LNCaP clone FGC (cell line): ENCODE measurements around the gene GAD2.

Source experiments
- DNase-seq: peaks from one replicate; pipeline ENCODE4 v3.0.0-alpha.2; 2011; ENCODE audit warnings: low read depth
- H3K4me3 ChIP-seq: 2 replicates; pipeline ENCODE4 v1.5.1; 2011; ENCODE audit warnings: mild to moderate bottlenecking, low read depth, low read length, control low read depth
- TF ChIP-seq, protein P1 (sequence below): IDR thresholded peaks from 2 replicates; pipeline ENCODE4 v1.5.1; 2012; ENCODE audit warnings: mild to moderate bottlenecking; ENCODE audit not compliant: control insufficient read depth, insufficient read depth; ENCODE audit errors: extremely low read depth

The GAD2 gene

DNA sequence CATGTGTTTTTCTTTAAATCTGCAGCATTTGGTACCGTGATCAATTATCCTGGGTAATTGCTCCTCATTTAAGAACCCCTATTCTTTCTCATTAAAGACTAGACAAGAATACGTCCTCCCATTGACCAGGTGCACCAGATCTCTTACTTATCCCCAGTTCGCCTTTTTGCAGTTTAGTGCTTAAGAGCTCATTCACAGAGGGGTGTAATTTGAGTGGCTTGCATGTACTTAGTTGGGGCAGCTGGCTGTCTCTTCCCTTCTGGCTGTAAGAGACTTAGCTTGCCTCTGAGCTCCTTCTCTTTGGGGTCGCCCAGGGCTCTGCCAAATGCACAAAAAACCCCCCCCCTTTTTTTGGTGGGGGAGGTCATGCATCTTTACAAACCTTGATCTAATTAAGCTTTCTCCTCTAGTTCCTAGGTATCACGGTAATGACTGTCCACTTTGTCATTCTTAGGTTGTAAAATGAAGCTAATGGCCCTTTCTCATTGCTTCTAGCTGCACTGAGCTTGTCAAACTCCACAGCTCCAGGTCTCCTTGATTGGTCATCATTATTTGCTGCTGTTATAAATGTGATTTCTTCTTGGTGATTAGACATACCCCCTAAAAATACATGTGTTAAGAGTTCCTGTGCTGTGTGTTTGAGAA, 26.3 kb downstream of the GAD2 start:
- no peak overlapping the region for H3K4me3 ChIP-seq
- TF ChIP-seq, protein P1, sequence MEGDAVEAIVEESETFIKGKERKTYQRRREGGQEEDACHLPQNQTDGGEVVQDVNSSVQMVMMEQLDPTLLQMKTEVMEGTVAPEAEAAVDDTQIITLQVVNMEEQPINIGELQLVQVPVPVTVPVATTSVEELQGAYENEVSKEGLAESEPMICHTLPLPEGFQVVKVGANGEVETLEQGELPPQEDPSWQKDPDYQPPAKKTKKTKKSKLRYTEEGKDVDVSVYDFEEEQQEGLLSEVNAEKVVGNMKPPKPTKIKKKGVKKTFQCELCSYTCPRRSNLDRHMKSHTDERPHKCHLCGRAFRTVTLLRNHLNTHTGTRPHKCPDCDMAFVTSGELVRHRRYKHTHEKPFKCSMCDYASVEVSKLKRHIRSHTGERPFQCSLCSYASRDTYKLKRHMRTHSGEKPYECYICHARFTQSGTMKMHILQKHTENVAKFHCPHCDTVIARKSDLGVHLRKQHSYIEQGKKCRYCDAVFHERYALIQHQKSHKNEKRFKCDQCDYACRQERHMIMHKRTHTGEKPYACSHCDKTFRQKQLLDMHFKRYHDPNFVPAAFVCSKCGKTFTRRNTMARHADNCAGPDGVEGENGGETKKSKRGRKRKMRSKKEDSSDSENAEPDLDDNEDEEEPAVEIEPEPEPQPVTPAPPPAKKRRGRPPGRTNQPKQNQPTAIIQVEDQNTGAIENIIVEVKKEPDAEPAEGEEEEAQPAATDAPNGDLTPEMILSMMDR = no peak
- DNase-seq = no peak

DNA sequence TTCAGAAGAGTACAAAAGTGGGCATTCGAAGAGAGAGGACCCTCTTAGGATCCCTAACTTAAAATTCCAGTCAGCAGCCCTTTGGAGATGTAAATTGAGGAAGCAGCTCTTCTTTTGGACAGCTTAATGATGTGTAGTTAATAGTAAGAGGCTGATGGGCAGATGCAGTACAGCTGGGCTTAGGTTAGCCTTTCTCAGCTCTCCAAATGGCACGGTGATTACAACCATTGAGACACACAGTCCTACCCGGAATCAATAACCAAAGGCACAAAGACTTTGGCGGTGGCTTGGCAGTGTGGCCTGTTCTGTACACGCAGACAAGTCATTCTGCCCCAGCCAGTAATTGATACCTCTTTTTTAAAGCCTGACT, 26.8 kb downstream of the GAD2 start:
- DNase-seq = no peak

DNA sequence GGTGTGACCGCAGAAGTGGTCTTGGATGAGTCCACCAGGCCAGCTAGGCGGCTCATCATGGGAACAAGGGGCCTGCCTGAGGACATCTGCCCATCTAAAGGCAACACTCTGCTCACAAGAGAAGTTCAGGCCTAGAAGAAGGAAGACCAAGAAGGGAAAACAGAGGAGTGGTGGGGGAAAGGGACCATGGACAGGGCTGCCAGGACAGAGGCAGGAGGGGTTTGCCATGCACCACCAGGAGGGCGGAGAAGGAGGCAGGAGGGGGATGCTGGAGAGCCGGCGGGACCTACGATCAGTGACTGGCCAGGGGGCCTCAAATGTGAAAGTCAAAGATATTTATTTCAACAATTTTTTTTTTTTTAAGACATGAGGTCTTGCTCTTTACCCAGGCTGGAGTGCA, 33.1 kb downstream of the GAD2 start:
- no peak for DNase-seq
- H3K4me3 ChIP-seq = no peak overlapping the region
- TF ChIP-seq, protein P1 = no peak

More for the DNA sequence above, 26.8 kb downstream of the GAD2 start:
- TF ChIP-seq, protein P1 = no peak
- no peak overlapping the region for H3K4me3 ChIP-seq

DNA sequence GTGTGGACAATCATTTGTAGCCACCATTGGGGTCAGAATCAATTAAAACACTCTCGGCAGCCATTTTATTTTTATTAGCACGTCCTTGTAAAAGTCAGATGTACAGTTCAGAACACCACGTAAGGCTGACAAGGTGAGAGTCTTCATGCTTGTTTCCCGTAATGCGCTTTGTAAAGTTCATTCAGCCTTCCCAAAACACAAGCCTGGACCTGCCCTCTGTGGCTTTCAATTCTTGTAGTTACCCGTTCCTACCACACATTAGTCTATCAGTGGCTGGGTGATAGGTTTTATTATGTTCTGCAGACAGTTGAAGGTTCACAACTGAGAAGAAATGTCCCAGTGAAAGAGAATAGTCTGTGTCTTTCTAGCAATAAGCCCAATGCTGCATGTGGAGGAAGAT, 35.4 kb downstream of the GAD2 start:
- TF ChIP-seq, protein P1 = no peak
- no peak for DNase-seq
- no peak overlapping the region for H3K4me3 ChIP-seq

DNA sequence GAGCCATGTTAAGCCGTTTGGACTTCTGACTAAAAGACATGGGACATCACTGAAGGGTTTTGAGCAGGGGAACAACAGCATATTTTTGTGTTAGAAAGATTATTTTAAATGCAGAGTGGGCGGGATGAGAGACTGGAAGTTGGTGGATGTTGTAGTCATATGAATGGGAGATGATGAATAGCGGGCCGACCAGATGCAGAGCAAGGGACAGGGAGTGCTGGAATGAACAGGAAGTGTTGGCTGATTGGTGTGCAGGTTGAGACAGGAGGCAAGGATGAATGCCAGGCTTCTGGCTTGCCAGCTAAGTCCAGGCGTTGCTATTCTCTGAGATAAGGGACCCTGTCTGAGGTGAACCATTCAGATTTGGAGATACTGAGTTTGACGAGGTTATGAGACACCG, 38.0 kb downstream of the GAD2 start:
- no peak for DNase-seq
- H3K4me3 ChIP-seq = no peak overlapping the region
- TF ChIP-seq, protein P1 = no peak

DNA sequence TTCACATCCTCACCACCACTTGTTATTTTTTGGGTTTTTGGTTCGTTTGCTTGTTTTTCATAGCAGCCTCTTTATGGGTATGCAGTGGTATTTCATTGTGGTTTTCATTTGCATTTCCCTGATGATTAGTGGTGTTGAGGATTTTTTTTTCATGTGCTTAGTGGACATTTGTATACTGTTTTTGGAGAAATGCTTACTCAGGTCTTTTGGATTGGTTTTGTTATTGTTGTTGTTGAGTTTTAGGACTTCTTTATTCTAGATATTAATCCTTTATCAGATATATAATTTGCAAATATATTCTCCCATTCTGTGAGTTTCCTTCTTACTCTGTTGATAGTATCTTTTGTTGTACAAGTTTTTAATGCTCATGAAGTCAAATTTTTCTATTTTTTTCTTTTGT, 42.8 kb downstream of the GAD2 start:
- no peak overlapping the region for H3K4me3 ChIP-seq
- TF ChIP-seq, protein P1 = no peak
- DNase-seq = no peak

DNA sequence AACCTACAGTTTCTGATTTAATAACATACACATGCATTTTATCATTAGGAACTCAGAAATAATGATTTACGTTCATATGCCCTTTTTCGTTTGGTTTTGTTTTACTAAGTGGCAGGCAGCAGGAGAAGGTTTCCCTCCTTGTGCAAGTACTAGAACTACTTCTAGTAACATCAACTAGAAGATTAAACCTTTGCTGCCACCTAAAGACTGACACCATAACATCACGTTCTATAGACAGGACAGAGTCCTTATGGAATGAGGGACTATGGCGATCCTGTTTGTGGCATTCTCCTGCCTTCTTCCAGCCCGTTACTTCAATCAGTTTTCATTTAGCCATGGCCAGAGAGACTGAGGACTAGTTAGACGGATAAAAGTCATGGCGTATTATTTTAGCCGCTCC, 53.2 kb downstream of the GAD2 start:
- peak; percentile 32 for DNase-seq
- H3K4me3 ChIP-seq = no peak overlapping the region
- TF ChIP-seq, protein P1 = peak; percentile 72
